Spleen (tissue), 11 donors: ENCODE data around the gene OMP. TPM values are rescaled to one million over a fixed set of nuclear protein-coding genes. Genes with fewer than 3 reads are reported as not detected.

ENCODE experiments used
- DNase-seq: peaks from one replicate; pipeline ENCODE4 v3.0.0-alpha.2; 2020
- H3K27ac ChIP-seq, 8 donors: fragments of 200-600 bp; sonication (generic) in 7 of 8; 1 replicate in 4 of 8; 2 replicates in 4 of 8; pipeline versions ENCODE4 v1.5.0 to v1.8.0; 2016 to 2021; ENCODE audit warnings: inconsistent platforms in 4 of 8, mild to moderate bottlenecking in 4 of 8, moderate library complexity in 1 of 8
- H3K27me3 ChIP-seq, 7 donors: fragments of 200-600 bp; sonication (generic) in 6 of 7; replicated peaks in 1 of 7; 1 replicate in 4 of 7; 2 replicates in 3 of 7; pipeline versions ENCODE4 v1.5.0 to v1.8.0; 2016 to 2021; ENCODE audit warnings: inconsistent platforms in 3 of 7, mild to moderate bottlenecking in 1 of 7
- H3K36me3 ChIP-seq, 6 donors: fragments of 200-600 bp; sonication (generic) in 5 of 6; 1 replicate in 4 of 6; 2 replicates in 2 of 6; pipeline versions ENCODE4 v1.5.0 to v1.8.0; 2016 to 2021; ENCODE audit warnings: inconsistent platforms in 2 of 6
- H3K4me1 ChIP-seq, 6 donors: fragments of 200-600 bp; sonication (generic) in 5 of 6; 1 replicate in 3 of 6; 2 replicates in 3 of 6; pipeline versions ENCODE4 v1.5.0 to v1.8.0; 2016 to 2021; ENCODE audit warnings: inconsistent platforms in 3 of 6
- H3K4me3 ChIP-seq, 8 donors: fragments of 200-600 bp; sonication (generic) in 7 of 8; 1 replicate in 4 of 8; 2 replicates in 4 of 8; pipeline versions ENCODE4 v1.5.0 to v1.8.0; 2016 to 2021; ENCODE audit warnings: inconsistent platforms in 4 of 8, mild to moderate bottlenecking in 4 of 8, moderate library complexity in 2 of 8
- H3K9me3 ChIP-seq, 8 donors: fragments of 200-600 bp; sonication (generic) in 7 of 8; 1 replicate in 4 of 8; 2 replicates in 4 of 8; pipeline versions ENCODE4 v1.5.0 to v1.8.0; 2016 to 2021; ENCODE audit warnings: inconsistent platforms in 4 of 8
- POLR2A ChIP-seq, 3 donors: fragments of 450-650 bp; IDR thresholded peaks; one replicate each; pipeline ENCODE4 v1.5.1; 2017; ENCODE audit warnings: antibody characterized with exemption in 3 of 3, mild to moderate bottlenecking in 1 of 3
- POLR2AphosphoS5 ChIP-seq, 3 donors: sonication (generic); formaldehyde crosslinking; IDR thresholded peaks; one replicate each; pipeline ENCODE4 v1.5.1; 2017; ENCODE audit warnings: antibody characterized with exemption in 3 of 3
- WGBS, 5 donors: extraction: QIAGEN DNeasy Blood & Tissue Kit in 3 of 5; methylation state at CpG; one replicate each; pipeline versions ENCODE4 v1.1.5 to v1.1.7; 2013 to 2018; 5-methylcytosine and 5-hydroxymethylcytosine counted together
- intact Hi-C: fragments of 100-400 bp; cut with DNase I; formaldehyde crosslinking; loops from one replicate; pipeline ENCODE4 v1.15.0; 2023; ENCODE audit warnings: low total_unique reads
- polyA plus RNA-seq, 3 donors: library from polyadenylated mRNA; stranded (reverse); fragments of 200-250 nt; gene quantifications; one replicate each; pipeline ENCODE4 v1.2.1, GENCODE V29; 2013
- total RNA-seq, 7 donors: library from RNA; depleted of rRNA in 3 of 7; stranded (reverse); fragments of >200 nt in 3 of 7; fragmentation: NEBNext Ultra II Directional in 4 of 7; extraction: Animal tissue kit (Norgen Biotek cat#: 25700) in 4 of 7; gene quantifications; one replicate each; pipeline versions ENCODE4 v1.1.0 to v1.2.1, GENCODE V29; 2016 to 2021
- TF ChIP-seq, protein P1 (sequence below), 11 experiments: fragments of 200-600 bp in 7 of 11; fragments of 450-650 bp in 4 of 11; sonication (generic) in 4 of 11; IDR thresholded peaks in 8 of 11; conservative IDR thresholded peaks in 3 of 11; 1 replicate in 7 of 11; 2 replicates in 4 of 11; pipeline versions ENCODE4 v1.4.0 to v1.8.0; 2016 to 2021; ENCODE audit warnings: antibody characterized with exemption in 11 of 11, inconsistent platforms in 4 of 11, mild to moderate bottlenecking in 1 of 11
- donor health status: healthy with polysubstance abuse.
- donor health status: DM: no; HTN: no; CAD: no; lungs with moderate emphysema.
- donor health status: DM: no; HTN: no; CAD: no.
- donor health status: Bipolar disorder and iron deficiency.
- donor health status: healthy.
- donor health status: DM: no; HTN: no; CAD: no.
- donor health status: DM: yes; HTN: yes; CAD: no.

Gene OMP
- total and polyA plus RNA-seq, 10 donors = 0.51 to 0.64 TPM; not detected in 8

DNA sequence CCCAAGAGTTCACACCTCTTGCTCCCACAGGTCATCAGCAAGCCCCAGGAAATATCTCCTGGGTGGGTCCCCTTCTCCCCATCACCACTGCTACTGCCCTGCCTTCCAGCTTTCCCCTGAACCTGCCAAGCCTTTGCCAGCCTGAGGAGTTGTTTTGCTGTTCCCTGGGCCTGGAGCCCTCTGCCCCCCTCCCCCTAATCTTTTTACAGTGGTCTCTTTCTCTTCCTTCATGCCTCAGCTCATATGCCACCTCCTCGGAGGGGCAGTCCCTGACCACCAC is 44.3 kb downstream of the OMP start:
- intact Hi-C loops = no loop called here
- H3K4me1 ChIP-seq = peaks cover 0 to 34% (median 15%) of the 10 kb centered on the region in 6 donors
- 63 to 92% (median 68%) methylated on average over 1 of the region's 1 CpG for WGBS, 5 donors

DNA sequence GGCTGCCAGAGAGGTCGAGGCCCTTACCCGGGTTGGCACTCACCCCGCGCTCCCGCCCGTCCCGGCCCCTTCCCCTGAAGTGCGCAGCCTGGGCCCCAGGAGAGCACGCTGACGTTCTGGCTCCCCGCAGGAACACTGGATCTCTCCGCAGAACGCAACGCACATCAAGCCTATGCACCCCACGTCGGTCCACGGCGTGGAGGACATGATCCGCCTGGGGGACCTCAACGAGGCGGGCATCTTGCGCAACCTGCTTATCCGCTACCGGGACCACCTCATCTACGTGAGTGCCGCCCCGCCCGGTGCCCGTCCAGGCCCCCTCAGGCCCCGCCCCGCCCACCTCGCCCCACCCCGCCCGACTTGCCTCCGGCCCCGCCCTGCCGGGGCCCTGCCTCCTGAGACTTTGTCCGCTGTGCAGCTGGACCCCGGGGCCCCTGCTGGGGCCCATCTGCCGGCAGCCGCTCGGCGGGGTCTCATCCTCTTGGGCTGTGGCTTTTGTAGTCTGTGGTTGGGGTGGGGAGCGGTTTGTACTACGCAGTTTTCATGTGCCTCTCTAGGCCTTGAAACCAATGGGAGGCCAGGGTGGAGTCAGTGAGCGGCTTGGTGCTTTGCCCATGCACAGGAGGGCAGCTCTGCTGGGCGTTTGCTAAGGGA is 45.2 kb downstream of the OMP start:
- Histone ChIP-seq H3K36me3 (no peaks in the 10 kb centered on the region), H3K27me3 (peaks cover 0 to 10% (median 0%) of the 10 kb centered on the region in 7 donors), H3K4me1 (peaks cover 0 to 42% (median 21%) of the 10 kb centered on the region in 6 donors), H3K4me3 (peak overlapping the region in 4 of 8 donors; percentile 20 to 57 (median 24)), H3K9me3 (no peaks in the 10 kb centered on the region), H3K27ac (peak overlapping the region in 2 of 8 donors; percentile 19 to 21)
- DNase-seq = no peak
- no peak for TF ChIP-seq POLR2AphosphoS5 (IDR thresholded peaks at IDR 0.05)
- TF ChIP-seq POLR2A (IDR thresholded peaks at IDR 0.05) = no peak
- TF ChIP-seq, protein P1, sequence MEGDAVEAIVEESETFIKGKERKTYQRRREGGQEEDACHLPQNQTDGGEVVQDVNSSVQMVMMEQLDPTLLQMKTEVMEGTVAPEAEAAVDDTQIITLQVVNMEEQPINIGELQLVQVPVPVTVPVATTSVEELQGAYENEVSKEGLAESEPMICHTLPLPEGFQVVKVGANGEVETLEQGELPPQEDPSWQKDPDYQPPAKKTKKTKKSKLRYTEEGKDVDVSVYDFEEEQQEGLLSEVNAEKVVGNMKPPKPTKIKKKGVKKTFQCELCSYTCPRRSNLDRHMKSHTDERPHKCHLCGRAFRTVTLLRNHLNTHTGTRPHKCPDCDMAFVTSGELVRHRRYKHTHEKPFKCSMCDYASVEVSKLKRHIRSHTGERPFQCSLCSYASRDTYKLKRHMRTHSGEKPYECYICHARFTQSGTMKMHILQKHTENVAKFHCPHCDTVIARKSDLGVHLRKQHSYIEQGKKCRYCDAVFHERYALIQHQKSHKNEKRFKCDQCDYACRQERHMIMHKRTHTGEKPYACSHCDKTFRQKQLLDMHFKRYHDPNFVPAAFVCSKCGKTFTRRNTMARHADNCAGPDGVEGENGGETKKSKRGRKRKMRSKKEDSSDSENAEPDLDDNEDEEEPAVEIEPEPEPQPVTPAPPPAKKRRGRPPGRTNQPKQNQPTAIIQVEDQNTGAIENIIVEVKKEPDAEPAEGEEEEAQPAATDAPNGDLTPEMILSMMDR (IDR thresholded peaks at IDR 0.05 in 8 of 11, conservative IDR thresholded peaks at IDR 0.05 in 3 of 11) = no peak
- 22 to 37% (median 35%) methylated on average over 19 to 47 of the region's 47 CpGs for WGBS, 5 donors
- intact Hi-C loops = no loop called here

More for the DNA sequence above, 44.3 kb downstream of the OMP start:
- no peak for DNase-seq
- no peaks in the 10 kb centered on the region for H3K36me3 ChIP-seq
- TF ChIP-seq, protein P1 (IDR thresholded peaks at IDR 0.05 in 8 of 11, conservative IDR thresholded peaks at IDR 0.05 in 3 of 11) = no peak
- no peak for TF ChIP-seq POLR2A (IDR thresholded peaks at IDR 0.05)
- TF ChIP-seq POLR2AphosphoS5 (IDR thresholded peaks at IDR 0.05) = no peak
- H3K9me3 ChIP-seq = no peaks in the 10 kb centered on the region
- no peak overlapping the region for H3K27ac ChIP-seq
- no peak overlapping the region for H3K4me3 ChIP-seq
- H3K27me3 ChIP-seq = peaks cover 0 to 10% (median 0%) of the 10 kb centered on the region in 7 donors

GRCh38 chr11:77148963-77149715 is 46.5 kb downstream of the OMP start:
- peaks cover 0 to 14% (median 0%) of the 10 kb centered on the region in 7 donors for H3K27me3 ChIP-seq
- H3K9me3 ChIP-seq = no peaks in the 10 kb centered on the region
- H3K36me3 ChIP-seq = no peaks in the 10 kb centered on the region
- TF ChIP-seq POLR2AphosphoS5 (IDR thresholded peaks at IDR 0.05) (no peak), POLR2A (IDR thresholded peaks at IDR 0.05) (no peak)
- TF ChIP-seq, protein P1 (IDR thresholded peaks at IDR 0.05 in 8 of 11, conservative IDR thresholded peaks at IDR 0.05 in 3 of 11) = no peak
- 83 to 93% (median 90%) methylated on average over 7 to 8 of the region's 8 CpGs for WGBS, 5 donors
- H3K27ac ChIP-seq = no peak overlapping the region
- no peak for DNase-seq
- intact Hi-C loops = no loop called here
- H3K4me1 ChIP-seq = peaks cover 0 to 55% (median 34%) of the 10 kb centered on the region in 6 donors
- no peak overlapping the region for H3K4me3 ChIP-seq
